Activated naive CD8-positive, alpha-beta T cell treated with anti-CD3 and anti-CD28 coated beads, Interleukin-2, amount 10 ng/mL, durations not matched to agents 7 days and 5 days (primary cell): ENCODE results near the gene CD72. TPM values are rescaled to one million over a fixed set of nuclear protein-coding genes. Genes with fewer than 3 reads are reported as not detected.
"Not testable (repeated sequence)": the region's sequence is repeated elsewhere in the genome, so short reads cannot be mapped to it uniquely, and the experiment has no call there.

Experiments used
- ATAC-seq: fragments of 150-1000 bp; cut with Tn5 transposase; one replicate; pipeline ENCODE4 v1.10.0; 2021; ENCODE audit warnings: low read depth, moderate library complexity
- POLR2A ChIA-PET: fragments of 350-600 bp; sonication (Branson Sonifier 250); formaldehyde crosslinking; loops from one replicate; lab custom pipeline; 2021; ENCODE audit warnings: antibody characterized with exemption; lab: Charles Lee
- DNase-seq: peaks from one replicate; pipeline ENCODE4 v3.0.0; 2021
- H3K27ac Mint-ChIP-seq: one replicate; pipeline ENCODE4 v1.8.0; 2022; ENCODE audit warnings: mild to moderate bottlenecking, mixed read lengths
- H3K27me3 Mint-ChIP-seq: one replicate; pipeline ENCODE4 v1.8.0; 2022; ENCODE audit warnings: mild to moderate bottlenecking, moderate library complexity, mixed read lengths
- H3K36me3 Mint-ChIP-seq: one replicate; pipeline ENCODE4 v1.8.0; 2021; ENCODE audit warnings: mild to moderate bottlenecking, mixed read lengths
- H3K4me1 Mint-ChIP-seq: one replicate; pipeline ENCODE4 v1.8.0; 2021; ENCODE audit warnings: mixed read lengths
- H3K4me3 Mint-ChIP-seq: one replicate; pipeline ENCODE4 v1.8.0; 2022; ENCODE audit warnings: mild to moderate bottlenecking, moderate library complexity, mixed read lengths
- H3K9me3 Mint-ChIP-seq: one replicate; pipeline ENCODE4 v1.8.0; 2021; ENCODE audit warnings: mixed read lengths
- total RNA-seq, 2 experiments: library from RNA; stranded (reverse); gene quantifications; one replicate each; pipeline ENCODE4 v1.2.3, GENCODE V29; 2021

The CD72 gene
- total RNA-seq, 2 experiments from 2014 or later, result 15.3 to 18.4 TPM

DNA sequence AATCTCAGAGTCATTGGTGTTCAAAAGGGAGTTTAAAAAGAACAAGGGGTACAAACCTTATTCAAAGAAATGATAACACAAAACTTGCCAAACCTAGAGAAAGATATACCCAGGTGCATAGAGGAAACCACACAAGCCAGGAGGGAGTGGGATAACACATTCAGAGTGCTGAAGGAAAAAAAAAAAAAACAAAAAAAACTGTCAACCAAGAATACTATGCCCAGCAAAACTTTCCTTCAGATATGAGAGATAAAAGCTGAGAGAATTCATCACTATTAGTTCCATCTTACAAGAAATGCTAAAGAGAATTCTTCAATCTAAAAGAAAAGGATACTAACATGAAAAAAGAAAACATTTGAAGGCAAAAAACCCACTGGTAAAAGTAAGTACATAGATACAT, 24.6 kb downstream of the CD72 start:
- Mint-ChIP-seq H3K36me3 (peaks cover 23% of the 10 kb centered on the region), H3K4me3 (no peak overlapping the region), H3K9me3 (peaks cover 24% of the 10 kb centered on the region), H3K27me3 (no peaks in the 10 kb centered on the region), H3K27ac (no peak overlapping the region), H3K4me1 (no peaks in the 10 kb centered on the region)
- POLR2A ChIA-PET, result no interaction called here
- DNase-seq (no peak), ATAC-seq (no peak)

DNA sequence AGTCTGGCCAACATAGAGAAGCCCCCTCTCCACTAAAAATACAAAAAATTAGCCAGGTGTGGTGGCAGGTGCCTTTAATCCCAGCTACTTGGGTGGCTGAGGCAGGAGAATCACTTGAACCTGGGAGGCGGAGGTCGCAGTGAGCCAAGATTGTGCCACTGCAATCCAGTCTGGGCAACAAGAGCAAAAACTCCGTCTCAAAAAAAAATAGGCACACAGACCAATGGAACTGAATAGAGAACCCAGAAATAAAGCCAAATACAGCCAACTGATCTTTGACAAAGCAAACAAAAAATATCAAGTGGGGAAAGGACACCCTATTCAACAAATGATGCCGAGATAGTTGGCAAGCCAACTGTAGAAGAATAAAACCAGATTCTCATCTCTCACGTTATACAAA, 29.7 kb downstream of the CD72 start:
- peaks cover 17% of the 10 kb centered on the region for H3K36me3 Mint-ChIP-seq
- POLR2A ChIA-PET, result interaction anchor here (0.7 kb wide), 1 partner anchor 993 kb away, joined by 3 read pairs; no protein-coding TSS in a partner anchor

GRCh38 chr9:35584681-35585080, 33.5 kb downstream of the CD72 start:
- ATAC-seq, H3K4me1 Mint-ChIP-seq, H3K27ac Mint-ChIP-seq, DNase-seq, H3K27me3 Mint-ChIP-seq, H3K4me3 Mint-ChIP-seq, POLR2A ChIA-PET: not testable (repeated sequence)
- Mint-ChIP-seq H3K9me3 (peaks cover 25% of the 10 kb centered on the region), H3K36me3 (peaks cover 21% of the 10 kb centered on the region)

More for the DNA sequence above, 29.7 kb downstream of the CD72 start:
- DNase-seq, H3K27me3 Mint-ChIP-seq, H3K4me3 Mint-ChIP-seq, H3K4me1 Mint-ChIP-seq, H3K27ac Mint-ChIP-seq, ATAC-seq: not testable (repeated sequence)
- H3K9me3 Mint-ChIP-seq, result peaks cover 29% of the 10 kb centered on the region

DNA sequence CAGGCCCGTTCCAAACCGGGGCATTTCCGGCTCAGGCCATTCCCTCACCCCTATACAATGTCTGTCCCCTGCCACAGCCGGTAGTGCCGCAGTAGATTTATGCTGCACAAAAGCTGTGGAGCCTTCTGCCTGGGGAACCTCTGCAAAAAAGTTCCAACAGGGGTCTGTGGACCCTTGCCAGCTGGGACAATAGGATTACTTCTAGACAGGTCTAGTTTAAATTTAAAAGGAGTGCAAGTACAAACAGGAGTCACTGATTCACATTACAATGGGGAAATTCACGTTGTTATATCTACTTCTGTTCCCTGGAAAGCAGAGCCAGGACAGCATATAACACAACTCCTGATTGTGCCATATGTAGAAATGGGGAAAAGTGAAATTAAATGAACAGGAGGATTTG, 34.7 kb downstream of the CD72 start:
- not testable (repeated sequence) for ATAC-seq, H3K4me1 Mint-ChIP-seq, H3K27ac Mint-ChIP-seq, DNase-seq, H3K27me3 Mint-ChIP-seq, H3K4me3 Mint-ChIP-seq
- peaks cover 25% of the 10 kb centered on the region for H3K36me3 Mint-ChIP-seq
- POLR2A ChIA-PET, result interaction anchor here (0.6 kb wide), 1 partner anchor 11 kb away, joined by 4 read pairs; no protein-coding TSS in a partner anchor
- peaks cover 26% of the 10 kb centered on the region for H3K9me3 Mint-ChIP-seq

- peaks cover 16% of the 10 kb centered on the region for H3K9me3 Mint-ChIP-seq
- H3K36me3 Mint-ChIP-seq, result peaks cover 25% of the 10 kb centered on the region
- H3K4me1 Mint-ChIP-seq, H3K27me3 Mint-ChIP-seq, ATAC-seq, H3K27ac Mint-ChIP-seq, H3K4me3 Mint-ChIP-seq, DNase-seq, POLR2A ChIA-PET: not testable (repeated sequence)
Measured at GRCh38 chr9:35579659-35580227, 38.5 kb downstream of the CD72 start.

DNA sequence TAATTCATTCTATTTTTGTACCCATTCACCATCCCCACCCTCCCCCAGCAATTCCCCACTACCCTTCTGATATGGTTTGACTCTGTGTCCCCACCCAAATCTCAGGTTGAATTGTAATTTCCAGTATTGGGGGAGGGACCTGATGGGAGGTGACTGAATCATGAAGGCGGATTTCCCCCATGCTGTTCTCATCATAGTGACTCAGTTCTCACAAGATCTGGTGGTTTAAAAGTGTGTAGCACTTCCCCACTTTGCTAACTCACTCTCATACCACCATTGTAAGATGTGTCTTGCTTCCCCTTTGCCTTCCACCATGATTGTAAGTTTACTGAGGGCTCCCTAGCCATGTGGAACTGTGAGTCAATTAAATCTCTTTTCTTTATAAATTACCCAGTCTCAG, 39.1 kb downstream of the CD72 start:
- no peaks in the 10 kb centered on the region for H3K4me1 Mint-ChIP-seq
- no peaks in the 10 kb centered on the region for H3K27me3 Mint-ChIP-seq
- no peak overlapping the region for H3K4me3 Mint-ChIP-seq
- POLR2A ChIA-PET, result no interaction called here
- peaks cover 25% of the 10 kb centered on the region for H3K36me3 Mint-ChIP-seq
- ATAC-seq (no peak), DNase-seq (no peak)
- peaks cover 16% of the 10 kb centered on the region for H3K9me3 Mint-ChIP-seq
- H3K27ac Mint-ChIP-seq, result no peak overlapping the region

- Mint-ChIP-seq H3K4me1 (peaks cover under 1% of the 10 kb centered on the region), H3K27me3 (no peaks in the 10 kb centered on the region), H3K4me3 (no peak overlapping the region), H3K9me3 (peaks cover 15% of the 10 kb centered on the region), H3K36me3 (peaks cover 25% of the 10 kb centered on the region), H3K27ac (no peak overlapping the region)
- DNase-seq (no peak), ATAC-seq (no peak)
- POLR2A ChIA-PET, result no interaction called here
Measured at GRCh38 chr9:35577486-35577885, 40.7 kb downstream of the CD72 start.

- ATAC-seq (no peak), DNase-seq (no peak)
- H3K27ac Mint-ChIP-seq, result no peak overlapping the region
- H3K36me3 Mint-ChIP-seq, result peaks cover 16% of the 10 kb centered on the region
- no peaks in the 10 kb centered on the region for H3K27me3 Mint-ChIP-seq
- peaks cover 8% of the 10 kb centered on the region for H3K9me3 Mint-ChIP-seq
- POLR2A ChIA-PET, result no interaction called here
- peaks cover 12% of the 10 kb centered on the region for H3K4me1 Mint-ChIP-seq
- H3K4me3 Mint-ChIP-seq, result no peak overlapping the region
Measured at GRCh38 chr9:35575478-35575877, 42.7 kb downstream of the CD72 start.

DNA sequence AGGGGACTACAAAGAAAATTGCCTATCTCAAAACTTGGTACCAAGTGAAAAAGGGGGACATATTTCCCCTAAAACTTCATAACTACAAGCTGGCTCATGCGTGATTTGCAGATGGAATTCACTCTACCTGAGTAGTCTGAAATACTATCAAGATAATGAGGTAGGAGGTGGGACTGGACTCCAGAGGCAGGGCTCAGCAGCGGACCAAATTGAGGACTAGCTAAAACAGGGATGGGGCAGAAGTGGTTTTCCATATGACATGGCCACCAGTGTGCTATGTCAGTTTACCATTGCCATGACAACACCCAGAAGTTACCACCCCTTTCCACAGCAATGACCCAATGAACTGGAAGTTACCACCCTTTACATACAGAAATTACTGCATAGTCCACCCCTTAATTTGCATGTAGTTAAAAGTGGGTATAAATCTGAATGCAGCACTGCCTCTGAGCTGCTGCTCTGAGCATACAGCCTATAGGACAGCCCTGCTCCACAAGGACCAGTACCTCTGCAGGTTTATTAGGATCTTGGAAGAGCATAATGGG, 43.6 kb downstream of the CD72 start:
- H3K4me3 Mint-ChIP-seq, result no peak overlapping the region
- DNase-seq, result no peak
- H3K4me1 Mint-ChIP-seq, result peaks cover 18% of the 10 kb centered on the region
- peaks cover 12% of the 10 kb centered on the region for H3K36me3 Mint-ChIP-seq
- no peak overlapping the region for H3K27ac Mint-ChIP-seq
- H3K27me3 Mint-ChIP-seq, result no peaks in the 10 kb centered on the region
- ATAC-seq, result no peak
- POLR2A ChIA-PET, result no interaction called here
- H3K9me3 Mint-ChIP-seq, result peaks cover 5% of the 10 kb centered on the region

DNA sequence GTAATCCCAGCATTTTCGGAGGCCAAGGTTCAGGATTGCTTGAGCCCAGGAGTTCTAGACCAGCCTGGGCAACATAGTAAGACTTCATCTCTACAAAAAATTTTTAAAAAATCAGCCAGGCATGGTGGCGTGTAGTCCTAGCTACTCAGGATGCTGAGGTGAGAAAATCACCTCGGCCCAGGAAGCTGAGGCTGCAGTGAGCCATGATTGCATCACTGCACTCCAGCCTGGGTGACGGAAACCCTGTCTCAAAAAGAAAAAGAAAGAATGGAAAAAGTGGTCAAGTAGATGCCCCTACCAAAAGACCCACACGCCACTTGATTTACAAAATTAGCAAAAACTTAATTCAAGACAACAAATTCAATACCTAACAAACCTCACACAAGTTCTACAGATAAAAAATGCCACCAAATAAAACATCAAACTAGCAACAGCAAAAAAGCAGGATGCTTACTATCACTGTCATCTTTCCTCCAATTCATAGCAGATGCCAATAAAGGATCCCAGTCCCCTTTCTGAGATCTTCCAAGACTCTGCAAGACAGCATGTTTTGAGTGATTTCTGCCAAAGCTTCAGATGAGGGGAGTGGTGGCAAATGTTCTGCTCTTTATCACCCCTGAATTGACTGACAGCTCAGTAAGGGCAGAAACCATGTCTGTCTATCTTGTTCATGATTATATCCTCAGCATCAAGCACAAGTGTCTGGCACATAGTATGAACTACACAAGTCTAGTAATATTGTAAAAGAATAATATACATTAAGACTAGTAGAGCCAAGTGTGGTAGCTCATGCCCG, 47.3 kb downstream of the CD72 start:
- Mint-ChIP-seq H3K4me3 (peak overlapping the region; percentile 60), H3K36me3 (peaks cover 9% of the 10 kb centered on the region), H3K9me3 (no peaks in the 10 kb centered on the region), H3K27me3 (no peaks in the 10 kb centered on the region), H3K27ac (peak overlapping the region; percentile 92), H3K4me1 (peaks cover 28% of the 10 kb centered on the region)
- POLR2A ChIA-PET, result interaction anchor here (1.1 kb wide), 1 partner anchor 81 kb away, joined by 3 read pairs; the partner anchor contains the start of gene RUSC2
- ATAC-seq (peak; percentile 90), DNase-seq (peak; percentile 47)

DNA sequence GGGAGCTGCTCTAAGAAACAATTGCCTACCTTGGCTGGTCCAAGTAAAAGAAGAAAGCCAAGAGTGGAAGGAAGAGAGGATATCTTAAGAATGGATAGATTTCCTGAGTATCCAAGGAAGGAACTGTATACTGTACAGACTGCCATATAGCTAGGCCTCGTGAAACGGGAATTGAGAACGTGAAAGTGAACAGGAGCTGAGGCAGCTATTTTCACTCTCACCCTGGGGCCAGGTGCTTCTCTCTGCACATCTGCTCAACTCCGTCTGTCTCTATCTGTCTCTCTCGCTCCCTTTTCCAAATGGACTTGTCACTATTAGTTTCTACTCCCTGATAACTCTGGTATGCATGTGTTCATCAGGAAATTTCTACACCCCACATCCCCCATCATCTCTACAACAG, 49.0 kb downstream of the CD72 start:
- Mint-ChIP-seq H3K4me1 (peaks cover 28% of the 10 kb centered on the region), H3K36me3 (peaks cover 9% of the 10 kb centered on the region), H3K27ac (peak overlapping the region; percentile 63), H3K4me3 (no peak overlapping the region), H3K27me3 (no peaks in the 10 kb centered on the region), H3K9me3 (no peaks in the 10 kb centered on the region)
- DNase-seq, result no peak
- POLR2A ChIA-PET, result interaction anchor here (0.7 to 0.8 kb wide), 3 partner anchors 8 to 454 kb away, joined by 3 read pairs; partner anchors contain the start of gene ATOSB
- ATAC-seq, result no peak

DNA sequence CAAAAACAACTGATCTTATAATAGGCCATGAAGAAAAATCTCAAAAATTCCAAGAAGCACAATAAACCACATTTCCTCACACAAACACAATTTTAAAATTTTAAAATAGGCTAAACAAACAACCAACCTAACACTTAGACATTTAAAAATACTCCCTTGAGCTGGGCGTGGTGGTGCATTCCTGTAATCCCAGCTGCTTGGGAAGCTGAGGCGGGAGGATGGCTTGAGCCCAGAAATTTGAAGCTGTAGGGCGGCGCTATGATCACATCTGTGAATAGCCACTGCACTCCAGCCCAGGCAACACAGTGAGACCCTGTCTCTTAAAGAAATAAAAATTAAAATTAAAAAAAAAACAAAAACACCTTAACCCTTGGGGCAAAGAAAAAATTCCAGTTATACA, 50.0 kb downstream of the CD72 start:
- Mint-ChIP-seq H3K9me3 (no peaks in the 10 kb centered on the region), H3K27ac (no peak overlapping the region), H3K36me3 (peaks cover 9% of the 10 kb centered on the region), H3K4me3 (no peak overlapping the region), H3K27me3 (no peaks in the 10 kb centered on the region), H3K4me1 (peaks cover 32% of the 10 kb centered on the region)
- POLR2A ChIA-PET, result no interaction called here
- DNase-seq, result no peak
- ATAC-seq, result no peak

DNA sequence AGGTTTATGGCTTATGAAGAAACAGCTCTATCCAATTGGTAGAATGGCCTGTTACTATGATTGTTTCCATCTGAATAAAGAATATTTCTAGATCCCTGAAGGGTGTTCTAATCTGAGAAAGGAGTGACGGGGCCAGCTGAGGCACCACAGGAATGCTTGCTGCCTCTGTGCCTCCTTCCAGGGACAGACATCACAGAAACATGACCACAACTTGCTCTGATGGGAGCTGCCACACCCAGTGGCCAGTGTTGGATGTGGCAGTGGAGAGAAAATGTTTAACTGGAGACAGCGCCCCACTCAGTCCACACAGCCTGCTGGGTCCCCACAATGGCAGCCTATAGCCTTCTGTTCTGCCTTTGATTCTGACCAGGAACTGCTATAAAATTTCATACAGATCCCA, 51.8 kb downstream of the CD72 start:
- POLR2A ChIA-PET, result no interaction called here
- no peak overlapping the region for H3K4me3 Mint-ChIP-seq
- no peaks in the 10 kb centered on the region for H3K9me3 Mint-ChIP-seq
- H3K27me3 Mint-ChIP-seq, result no peaks in the 10 kb centered on the region
- H3K36me3 Mint-ChIP-seq, result peaks cover 4% of the 10 kb centered on the region
- no peak overlapping the region for H3K27ac Mint-ChIP-seq
- H3K4me1 Mint-ChIP-seq, result peaks cover 27% of the 10 kb centered on the region
- ATAC-seq (no peak), DNase-seq (no peak)
